Astrocyte of the cerebellum (primary cell): ENCODE results near the gene LITAF.

Experiments used
- DNase-seq: peaks from one replicate; pipeline ENCODE4 v3.0.0-alpha.2; 2011; ENCODE audit warnings: low read depth
- H3K4me3 ChIP-seq: 2 replicates; pipeline ENCODE4 v1.5.1; 2011; ENCODE audit warnings: mild to moderate bottlenecking, low read depth, low read length, moderate library complexity
- in situ Hi-C: cut with HindIII; loops from 2 replicates; pipeline ENCODE4 v1.10.0; 2017; ENCODE audit warnings: low sequenced_read_pairs
- TF ChIP-seq, protein P1 (sequence below): IDR thresholded peaks from 2 replicates; pipeline ENCODE4 v1.5.1; 2012; ENCODE audit warnings: low read length, low read depth, moderate library complexity, mild to moderate bottlenecking; ENCODE audit errors: missing control alignments

LITAF gene

DNA sequence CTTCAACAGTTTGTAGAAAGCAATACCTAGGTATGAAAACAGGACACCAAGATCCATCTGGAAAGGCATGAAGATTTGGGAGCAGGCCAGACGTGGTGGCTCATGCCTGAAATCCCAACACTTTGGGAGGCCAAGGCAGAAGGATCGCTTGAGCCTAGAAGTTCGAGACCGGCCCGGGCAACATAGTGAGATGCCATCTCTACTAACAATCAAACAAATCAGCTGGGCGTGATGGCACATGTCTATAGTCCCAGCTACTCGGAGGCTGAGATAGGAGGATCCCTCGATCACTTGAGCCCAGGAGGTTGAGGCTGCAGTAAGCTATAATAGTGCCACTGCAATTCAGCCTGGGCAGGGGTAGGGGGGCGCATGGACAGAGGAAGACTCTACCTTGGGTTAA is 20.3 kb downstream of the LITAF start:
- in situ Hi-C loops: no loop called here
- no peak for DNase-seq
- no peak overlapping the region for H3K4me3 ChIP-seq
- TF ChIP-seq, protein P1, sequence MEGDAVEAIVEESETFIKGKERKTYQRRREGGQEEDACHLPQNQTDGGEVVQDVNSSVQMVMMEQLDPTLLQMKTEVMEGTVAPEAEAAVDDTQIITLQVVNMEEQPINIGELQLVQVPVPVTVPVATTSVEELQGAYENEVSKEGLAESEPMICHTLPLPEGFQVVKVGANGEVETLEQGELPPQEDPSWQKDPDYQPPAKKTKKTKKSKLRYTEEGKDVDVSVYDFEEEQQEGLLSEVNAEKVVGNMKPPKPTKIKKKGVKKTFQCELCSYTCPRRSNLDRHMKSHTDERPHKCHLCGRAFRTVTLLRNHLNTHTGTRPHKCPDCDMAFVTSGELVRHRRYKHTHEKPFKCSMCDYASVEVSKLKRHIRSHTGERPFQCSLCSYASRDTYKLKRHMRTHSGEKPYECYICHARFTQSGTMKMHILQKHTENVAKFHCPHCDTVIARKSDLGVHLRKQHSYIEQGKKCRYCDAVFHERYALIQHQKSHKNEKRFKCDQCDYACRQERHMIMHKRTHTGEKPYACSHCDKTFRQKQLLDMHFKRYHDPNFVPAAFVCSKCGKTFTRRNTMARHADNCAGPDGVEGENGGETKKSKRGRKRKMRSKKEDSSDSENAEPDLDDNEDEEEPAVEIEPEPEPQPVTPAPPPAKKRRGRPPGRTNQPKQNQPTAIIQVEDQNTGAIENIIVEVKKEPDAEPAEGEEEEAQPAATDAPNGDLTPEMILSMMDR: no peak

DNA sequence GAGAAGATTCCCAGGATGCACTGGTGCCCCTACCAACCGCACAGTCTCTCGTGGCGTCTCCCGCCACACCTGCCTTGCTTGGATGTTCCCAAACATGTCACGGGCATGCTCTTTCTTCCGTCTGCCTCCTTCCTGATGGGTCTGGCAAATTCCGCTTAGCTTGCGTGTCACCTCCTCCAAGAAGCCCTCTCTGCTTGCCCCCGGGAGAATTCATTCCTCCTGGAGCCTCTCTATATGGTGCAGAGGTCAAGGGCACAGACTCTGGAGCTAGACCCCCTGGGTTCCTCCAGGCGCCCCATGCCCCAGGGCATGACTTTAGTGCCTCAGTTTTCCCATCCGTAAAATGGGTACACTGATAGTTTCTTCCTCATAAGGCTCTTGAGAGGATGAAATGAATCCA is 21.1 kb downstream of the LITAF start:
- TF ChIP-seq, protein P1: no peak
- DNase-seq: no peak
- in situ Hi-C loops: no loop called here
- H3K4me3 ChIP-seq: no peak overlapping the region

DNA sequence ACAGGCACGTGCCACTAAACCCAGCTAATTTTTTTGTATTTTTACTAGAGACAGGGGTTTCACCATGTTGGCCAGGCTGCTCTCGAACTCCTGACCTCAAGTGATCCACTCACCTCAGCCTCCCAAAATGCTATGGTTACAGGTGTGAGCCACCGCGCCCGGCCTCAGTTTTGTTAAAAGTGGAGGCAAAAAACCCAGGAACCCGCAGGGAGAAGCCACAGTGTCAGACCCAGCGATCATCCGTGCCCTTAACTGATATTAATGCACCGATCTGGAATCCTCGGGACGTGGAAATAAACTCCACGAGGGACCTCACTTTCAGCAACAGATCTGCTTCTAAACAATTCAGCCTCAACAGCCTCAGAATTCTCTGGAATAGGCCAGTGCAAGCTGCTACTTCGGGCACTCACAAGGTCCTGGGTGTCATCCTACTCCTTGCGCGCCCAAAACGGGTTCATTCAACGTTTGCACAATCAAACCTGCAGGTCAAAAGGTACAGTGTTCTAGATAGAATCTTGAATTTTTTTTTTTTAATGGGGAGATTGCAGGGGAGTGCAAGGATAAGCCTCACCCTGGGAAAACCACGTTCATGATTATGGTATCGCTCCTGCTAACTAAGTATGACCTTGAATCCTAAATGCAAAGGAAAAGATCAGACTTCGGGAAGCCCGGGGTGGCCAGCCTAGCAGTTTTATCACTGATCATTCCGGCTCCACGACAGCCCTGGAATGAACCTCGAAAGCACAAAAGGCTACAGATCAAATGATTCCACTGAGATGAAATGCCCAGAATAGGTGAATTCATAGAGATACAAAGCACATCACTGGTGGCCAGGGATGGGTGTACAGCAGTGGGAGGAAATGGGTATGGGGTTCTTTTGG is 22.4 kb downstream of the LITAF start:
- H3K4me3 ChIP-seq: no peak overlapping the region
- no peak for DNase-seq
- TF ChIP-seq, protein P1: no peak
- in situ Hi-C loops: no loop called here

DNA sequence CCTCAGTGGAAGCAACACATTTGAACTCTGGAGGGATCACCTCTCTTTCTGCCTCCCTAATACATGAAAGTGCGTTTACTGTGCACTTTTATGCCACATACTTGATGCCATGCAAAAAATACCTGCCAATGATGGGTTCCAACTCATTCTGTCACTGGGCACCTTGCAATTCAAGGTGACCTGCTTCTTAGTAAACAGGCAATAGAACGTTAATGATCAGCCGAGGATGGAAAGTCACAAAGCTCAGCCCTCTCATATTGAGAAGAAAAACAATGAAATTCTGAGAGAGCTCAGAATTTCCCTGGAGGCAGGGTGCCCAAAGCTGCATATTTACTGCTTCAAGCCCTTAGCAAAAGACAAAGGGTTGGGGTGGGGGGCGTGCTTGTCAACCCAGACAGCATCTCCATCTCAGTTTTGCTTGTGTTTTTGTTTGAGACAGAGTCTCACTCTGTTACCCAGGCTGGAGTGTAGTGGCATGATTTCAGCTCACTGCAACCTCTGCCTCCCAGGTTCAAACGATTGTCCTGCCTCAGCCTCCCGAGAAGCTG is 23.2 kb downstream of the LITAF start:
- DNase-seq: no peak
- no peak overlapping the region for H3K4me3 ChIP-seq
- in situ Hi-C loops: no loop called here
- TF ChIP-seq, protein P1: no peak

DNA sequence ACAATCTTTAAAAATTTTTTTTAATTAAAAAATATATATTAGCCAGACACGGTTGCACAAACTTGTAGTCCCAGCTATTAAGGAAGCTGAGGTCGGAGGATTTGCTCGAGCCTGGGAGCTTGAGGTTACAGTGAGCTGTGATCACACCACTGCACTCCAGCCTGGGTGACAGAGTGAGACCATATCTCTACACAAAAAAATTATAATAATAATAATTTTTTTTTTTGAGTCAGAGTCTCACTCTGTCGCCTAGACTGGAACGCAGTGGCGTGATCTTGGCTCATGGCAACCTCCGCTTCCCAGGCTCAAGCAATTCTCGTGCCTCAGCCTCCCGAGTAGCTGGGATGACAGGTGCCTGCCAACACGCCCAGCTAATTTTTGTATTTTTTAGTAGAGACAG is 23.8 kb downstream of the LITAF start:
- DNase-seq: no peak
- no peak overlapping the region for H3K4me3 ChIP-seq
- TF ChIP-seq, protein P1: no peak
- in situ Hi-C loops: no loop called here

DNA sequence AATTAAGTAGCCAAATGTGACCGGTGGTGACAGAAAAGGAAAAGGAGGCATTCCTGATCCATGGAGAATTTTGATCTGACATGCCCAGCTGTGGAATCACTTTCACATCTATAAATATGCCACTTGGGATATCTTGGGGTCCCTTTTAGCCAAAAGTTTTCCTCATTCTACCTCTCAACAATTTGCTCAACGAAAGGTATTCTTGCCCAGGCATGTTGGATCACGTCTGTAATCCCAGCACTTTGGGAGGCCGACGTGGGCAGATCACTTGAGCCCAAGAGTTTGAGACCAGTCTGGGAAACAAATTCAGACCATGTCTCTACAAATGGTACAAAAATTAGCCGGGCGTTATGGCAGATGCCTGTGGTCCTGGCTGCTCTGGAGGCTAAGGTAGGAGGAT is 24.3 kb downstream of the LITAF start:
- in situ Hi-C loops: no loop called here

More for the DNA sequence above, 24.3 kb downstream of the LITAF start:
- no peak for DNase-seq
- TF ChIP-seq, protein P1: no peak
- no peak overlapping the region for H3K4me3 ChIP-seq
